Measurements from ENCODE around the gene SLC26A3.

- TF ChIP-seq ZNF274 (IDR thresholded peaks at IDR 0.05; ENCODE audit: insufficient read depth, insufficient read length), result no peak
- no peak for TF ChIP-seq PAX8 (IDR thresholded peaks at IDR 0.05)
- TF ChIP-seq POLR2A (IDR thresholded peaks at IDR 0.05; ENCODE audit: low read depth, low read length), result no peak
- TF ChIP-seq POLR2AphosphoS5 (IDR thresholded peaks at IDR 0.05; ENCODE audit: low read length), result no peak
- TF ChIP-seq HDAC2 (IDR thresholded peaks at IDR 0.05), result no peak
- no peak for TF ChIP-seq KLF5 (IDR thresholded peaks at IDR 0.05; ENCODE audit: partially characterized antibody)
- TF ChIP-seq EZH2 (IDR thresholded peaks at IDR 0.05; ENCODE audit: borderline replicate concordance, control insufficient read depth, low read depth, low read length), result no peak
- TF ChIP-seq EP300 (IDR thresholded peaks at IDR 0.05; ENCODE audit: borderline replicate concordance in 1 of 2, control insufficient read depth in 1 of 2, low read depth in 2 of 2, low read length in 2 of 2), result no peak
- TF ChIP-seq ZNF384 (IDR thresholded peaks at IDR 0.05; ENCODE audit: borderline replicate concordance, low read depth, low read length), result no peak
- TF ChIP-seq CHD1 (IDR thresholded peaks at IDR 0.05; ENCODE audit: low read depth, low read length), result no peak
- TF ChIP-seq SMC3 (IDR thresholded peaks at IDR 0.05; ENCODE audit: borderline replicate concordance, low read length), result no peak
- no peak for TF ChIP-seq CREB1 (IDR thresholded peaks at IDR 0.05; ENCODE audit: low read depth)
- no peak for TF ChIP-seq RAD21 (IDR thresholded peaks at IDR 0.05; ENCODE audit: insufficient read depth, low read depth, low read length)
- no peak for TF ChIP-seq CBX5 (IDR thresholded peaks at IDR 0.05; ENCODE audit: low read depth)
Observed at GRCh38 chr7:107788216-107788615, 14.8 kb downstream of the SLC26A3 start.

All from GM12878 (cell line).